H1 (cell line): Measurements from ENCODE around the gene DNAJB1. TPM values are rescaled to one million over a fixed set of nuclear protein-coding genes. Genes with fewer than 3 reads are reported as not detected.
A peak's percentile ranks its signal among the peaks of the same experiment; 100 is the strongest.

Source experiments
- BRCA1 ChIP-seq: IDR thresholded peaks from 2 replicates; pipeline ENCODE4 v1.6.1; 2012; ENCODE audit warnings: low read depth, low read length, improper control_type of control experiment
- CHD2 ChIP-seq: IDR thresholded peaks from 2 replicates; pipeline ENCODE4 v1.6.1; 2012; ENCODE audit warnings: low read length, improper control_type of control experiment
- MAFK ChIP-seq: IDR thresholded peaks from 2 replicates; pipeline ENCODE4 v1.6.1; 2012; ENCODE audit warnings: low read depth, mild to moderate bottlenecking, improper control_type of control experiment, low read length
- POLR2A ChIP-seq, 2 experiments: IDR thresholded peaks; 1 replicate in 1 of 2; 2 replicates in 1 of 2; pipeline ENCODE4 v1.6.1; 2011; ENCODE audit warnings: low read depth in 2 of 2, low read length in 2 of 2, mild to moderate bottlenecking in 2 of 2; ENCODE audit errors: control extremely low read depth in 1 of 2
- RAD21 ChIP-seq, 2 experiments: IDR thresholded peaks in 1 of 2; conservative IDR thresholded peaks in 1 of 2; 2 replicates each; pipeline ENCODE4 v1.6.1; 2011; ENCODE audit warnings: low read depth in 2 of 2, low read length in 2 of 2, improper control_type of control experiment in 1 of 2, inconsistent platforms in 1 of 2, mild to moderate bottlenecking in 1 of 2, moderate library complexity in 1 of 2
- SIRT6 ChIP-seq: IDR thresholded peaks from one replicate; pipeline ENCODE4 v1.7.1; 2012; ENCODE audit warnings: low read length, inconsistent platforms
- SP1 ChIP-seq: IDR thresholded peaks from 2 replicates; pipeline ENCODE4 v1.6.1; 2011; ENCODE audit warnings: low read depth, low read length
- TAF7 ChIP-seq: optimal IDR thresholded peaks from 2 replicates; pipeline ENCODE3; 2011; ENCODE audit warnings: low read depth, mild to moderate bottlenecking, inconsistent platforms, low read length, moderate library complexity, borderline replicate concordance
- TEAD4 ChIP-seq: IDR thresholded peaks from 2 replicates; pipeline ENCODE4 v1.6.1; 2012; ENCODE audit warnings: low read depth, low read length, inconsistent platforms, mixed read lengths
- polyA plus RNA-seq, 7 experiments: library from polyadenylated mRNA; depleted of rRNA in 3 of 7; stranded (reverse) in 5 of 7; unstranded in 2 of 7; fragments of >200 nt in 5 of 7; fragments of 200-250 nt in 2 of 7; gene quantifications; 1 replicate in 5 of 7; 2 replicates in 1 of 7; 4 replicates in 1 of 7; pipeline versions ENCODE4 v1.2.1 to v1.2.3, GENCODE V29; 2011 to 2013; ENCODE audit warnings: missing spikeins in 2 of 7, mixed read lengths in 2 of 7
- total RNA-seq: library from RNA; stranded (reverse); fragmentation: NEBNext Ultra II Directional; extraction: Animal tissue kit (Norgen Biotek cat#: 25700); gene quantifications from 2 replicates; pipeline ENCODE4 v1.2.1, GENCODE V29; 2021

The DNAJB1 gene
- total and polyA plus RNA-seq, 2 of the 8 experiments (the other 6 are each of a cell fraction or from before 2014, with no cell fraction given): 62.9 to 64.3 TPM

DNA sequence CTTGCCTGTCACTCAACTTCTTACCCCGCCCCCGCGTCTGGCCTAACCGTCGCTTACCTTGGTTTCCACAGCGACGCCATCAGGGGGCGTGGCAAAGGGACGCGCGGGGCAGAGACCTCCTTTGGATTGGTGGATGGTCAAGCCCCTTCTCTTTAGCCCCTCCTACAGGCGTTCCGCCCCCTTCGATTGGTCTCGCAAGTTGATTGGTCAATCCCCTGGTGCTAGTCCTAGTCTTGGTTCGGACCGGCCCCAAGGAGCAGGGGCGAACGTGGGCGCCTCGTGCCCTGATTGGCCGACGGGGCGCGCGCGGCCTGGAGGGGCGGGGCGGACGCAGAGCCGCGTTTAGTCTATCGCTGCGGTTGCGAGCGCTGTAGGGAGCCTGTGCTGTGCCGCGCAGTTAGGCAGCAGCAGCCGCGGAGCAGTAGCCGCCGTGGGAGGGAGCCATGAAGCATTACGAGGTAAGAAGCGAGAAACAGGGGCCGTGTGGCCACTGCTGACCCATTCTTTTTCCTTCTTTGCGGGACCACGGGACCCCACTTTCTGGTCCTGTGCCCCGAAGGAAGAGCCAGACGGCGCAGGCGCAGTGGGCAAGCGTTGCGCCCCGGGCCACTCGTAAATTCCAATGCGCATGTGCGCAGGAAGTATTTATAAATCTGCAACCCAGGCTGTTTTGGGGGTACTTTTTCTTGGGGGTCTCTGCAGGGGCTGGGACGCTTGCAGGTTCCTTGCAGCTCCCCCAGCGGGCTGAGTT, 11.2 kb upstream of the DNAJB1 start, which contains the start of gene TECR (continued):
- TF ChIP-seq BRCA1 (no peak), RAD21 (IDR thresholded peaks at IDR 0.05 in 1 of 2, conservative IDR thresholded peaks at IDR 0.05 in 1 of 2; ENCODE audit: low read depth in 2 of 2, low read length in 2 of 2) (no peak), MAFK (no peak), SP1 (peak; percentile 73; the same call in 1 of the 2 replicates), SIRT6 (no peak), CHD2 (0 out of 2 replicates have a peak, but pooled peaks have one; percentile 28), TEAD4 (no peak), TAF7 (peak; percentile 82), POLR2A (IDR thresholded peaks at IDR 0.05; ENCODE audit: control extremely low read depth in 1 of 2, low read depth in 2 of 2, low read length in 2 of 2) (peak; percentile 84 to 94)
